HepG2 (cell line): ENCODE measurements around the gene TRERF1. TPM values are rescaled to one million over a fixed set of nuclear protein-coding genes. Genes with fewer than 3 reads are reported as not detected.

ENCODE experiments used
- ATAC-seq: fragments of 200-7000 bp; cut with Tn5 transposase; 3 replicates; pipeline ENCODE4 v1.9.1; 2020; ENCODE audit warnings: mild to moderate bottlenecking, moderate library complexity
- BruUV-seq: library from RNA; stranded (reverse); fragments of 400-500 nt; replicated peaks from 2 replicates; lab custom pipeline; 2021; lab: Mats Ljungman, UMichigan
- CTCF ChIA-PET: fragments of 300-600 bp; formaldehyde crosslinking; extraction: SDS; loops from one replicate; lab custom pipeline; 2021; ENCODE audit warnings: low total read pairs, inconsistent platforms, low intra/inter-chr PET ratio; lab: Yijun Ruan, JAX
- POLR2A ChIA-PET: fragments of 350-600 bp; sonication (Branson Sonifier 250); formaldehyde crosslinking; loops from one replicate; lab custom pipeline; 2020; ENCODE audit warnings: antibody characterized with exemption, inconsistent platforms; lab: Yijun Ruan, JAX
- DNase-seq: peaks from one replicate; pipeline ENCODE4 v3.0.0-alpha.2; 2015; ENCODE audit warnings: low spot score
- FAIRE-seq: peaks from 3 replicates; lab custom pipeline; 2011; peaks lifted over from hg19 to GRCh38; lab: Jason Lieb, UNC
- H2AFZ ChIP-seq: one replicate; pipeline ENCODE4 v1.6.1; 2011; ENCODE audit warnings: low read length, inconsistent platforms
- H3K27ac ChIP-seq: fragments of 300-600 bp; 3 replicates; pipeline ENCODE4 v1.8.0; 2011; ENCODE audit warnings: mixed run types, mild to moderate bottlenecking, mixed read lengths, low read length, inconsistent platforms; ENCODE audit not compliant: insufficient read depth; ENCODE audit errors: extremely low read length
- H3K27me3 ChIP-seq, 2 experiments: fragments of 200-600 bp in 1 of 2; 2 replicates in 1 of 2; 3 replicates in 1 of 2; pipeline versions ENCODE4 v1.6.0 to v1.8.0; 2011; ENCODE audit warnings: low read length in 2 of 2, mild to moderate bottlenecking in 2 of 2, moderate library complexity in 2 of 2, inconsistent platforms in 1 of 2; ENCODE audit not compliant: insufficient read depth in 2 of 2, control insufficient read depth in 1 of 2
- H3K36me3 ChIP-seq, 2 experiments: fragments of 200-600 bp in 1 of 2; replicated peaks in 1 of 2; 2 replicates in 1 of 2; 3 replicates in 1 of 2; pipeline versions ENCODE4 v1.5.1 to v1.8.0; 2011; ENCODE audit warnings: low read length in 2 of 2, inconsistent platforms in 1 of 2; ENCODE audit not compliant: insufficient read depth in 2 of 2, control insufficient read depth in 1 of 2
- H3K4me1 ChIP-seq: 2 replicates; pipeline ENCODE4 v1.5.1; 2012; ENCODE audit warnings: low read length, inconsistent platforms; ENCODE audit not compliant: insufficient read depth
- H3K4me2 ChIP-seq: 2 replicates; pipeline ENCODE4 v1.6.0; 2011; ENCODE audit warnings: low read depth, low read length, inconsistent platforms
- H3K4me3 ChIP-seq, 3 experiments: fragments of 200-600 bp in 1 of 3; sonication (generic), shearing (Covaris generic) in 1 of 3; replicated peaks in 1 of 3; 2 replicates each; pipeline ENCODE4 v1.5.1; 2011 to 2016; ENCODE audit warnings: low read length in 3 of 3, inconsistent platforms in 2 of 3, low read depth in 2 of 3, mild to moderate bottlenecking in 2 of 3, control low read depth in 1 of 3, mixed read lengths in 1 of 3; ENCODE audit not compliant: insufficient read depth in 1 of 3
- H3K79me2 ChIP-seq: one replicate; pipeline ENCODE4 v1.6.1; 2011; ENCODE audit warnings: low read length, inconsistent platforms; ENCODE audit not compliant: insufficient read depth
- H3K9ac ChIP-seq: 2 replicates; pipeline ENCODE4 v1.6.0; 2011; ENCODE audit warnings: mild to moderate bottlenecking, low read depth, low read length, inconsistent platforms; ENCODE audit not compliant: insufficient read depth
- H3K9me3 ChIP-seq: 2 replicates; pipeline ENCODE4 v1.5.1; 2012; ENCODE audit warnings: mild to moderate bottlenecking, low read length
- H4K20me1 ChIP-seq: 2 replicates; pipeline ENCODE4 v1.6.0; 2011; ENCODE audit warnings: inconsistent platforms, mild to moderate bottlenecking, low read length, moderate library complexity; ENCODE audit not compliant: insufficient read depth
- CSRNP2 ChIP-seq: sonication (generic); formaldehyde crosslinking; conservative IDR thresholded peaks from 2 replicates; pipeline ENCODE4 v1.8.0; 2022; ENCODE audit warnings: low read depth, missing genetic modification reagents
- HMGA1 ChIP-seq: sonication (generic); formaldehyde crosslinking; conservative IDR thresholded peaks from 2 replicates; pipeline ENCODE4 v1.4.0; 2020; ENCODE audit warnings: missing genetic modification reagents
- HNF4A ChIP-seq: sonication (generic); formaldehyde crosslinking; IDR thresholded peaks from 2 replicates; pipeline ENCODE4 v1.4.0; 2020; ENCODE audit warnings: missing genetic modification reagents
- HOMEZ ChIP-seq: IDR thresholded peaks from 2 replicates; pipeline ENCODE4 v1.6.1; 2016; ENCODE audit warnings: low read depth
- HOXA9 ChIP-seq: sonication (generic); formaldehyde crosslinking; IDR thresholded peaks from 2 replicates; pipeline ENCODE4 v1.8.1; 2022; ENCODE audit warnings: missing genetic modification reagents, mild to moderate bottlenecking, moderate library complexity, borderline replicate concordance
- MED13 ChIP-seq: sonication (generic); formaldehyde crosslinking; IDR thresholded peaks from 2 replicates; pipeline ENCODE4 v1.5.0; 2020; ENCODE audit warnings: missing genetic modification reagents
- NR2F2 ChIP-seq: IDR thresholded peaks from 2 replicates; pipeline ENCODE4 v1.6.1; 2012; ENCODE audit warnings: low read depth, inconsistent platforms, borderline replicate concordance
- RNF219 ChIP-seq: sonication (generic); formaldehyde crosslinking; IDR thresholded peaks from 2 replicates; pipeline ENCODE4 v1.5.0; 2020; ENCODE audit warnings: mild to moderate bottlenecking, missing genetic modification reagents
- SAP130 ChIP-seq: IDR thresholded peaks from 2 replicates; pipeline ENCODE4 v1.6.1; 2016; ENCODE audit warnings: low read depth
- ZBTB14 ChIP-seq: sonication (generic); formaldehyde crosslinking; IDR thresholded peaks from 2 replicates; pipeline ENCODE4 v1.4.0; 2020; ENCODE audit warnings: missing genetic modification reagents
- ZMYM3 ChIP-seq: sonication (generic); formaldehyde crosslinking; IDR thresholded peaks from 2 replicates; pipeline ENCODE4 v1.5.1; 2020; ENCODE audit warnings: mild to moderate bottlenecking, missing genetic modification reagents
- ZNF225 ChIP-seq: sonication (generic); formaldehyde crosslinking; IDR thresholded peaks from 2 replicates; pipeline ENCODE4 v1.4.0; 2020; ENCODE audit warnings: mild to moderate bottlenecking, missing genetic modification reagents
- ZNF251 ChIP-seq: sonication (generic); formaldehyde crosslinking; IDR thresholded peaks from 2 replicates; pipeline ENCODE4 v1.9.0; 2021; ENCODE audit warnings: mild to moderate bottlenecking, missing genetic modification reagents
- ZNF329 ChIP-seq: sonication (generic); formaldehyde crosslinking; IDR thresholded peaks from 2 replicates; pipeline ENCODE4 v1.9.0; 2021; ENCODE audit warnings: low read depth, mild to moderate bottlenecking, missing genetic modification reagents
- ZNF350 ChIP-seq: sonication (generic); formaldehyde crosslinking; IDR thresholded peaks from 2 replicates; pipeline ENCODE4 v1.4.0; 2020; ENCODE audit warnings: mild to moderate bottlenecking, low read depth, missing genetic modification reagents, borderline replicate concordance
- WGBS: methylation state at CpG from one replicate; pipeline ENCODE4 v1.1.6; 2017; ENCODE audit warnings: low lambda C conversion rate; 5-methylcytosine and 5-hydroxymethylcytosine counted together
- in situ Hi-C: cut with HindIII; loops from 2 replicates; pipeline ENCODE4 v1.10.0; 2017; ENCODE audit warnings: low pct_unique_long_range_greater_than_20kb; ENCODE audit not compliant: extremely low pct_ligation_motif_present
- intact Hi-C: fragments of 100-400 bp; cut with micrococcal nuclease; formaldehyde crosslinking; loops from one replicate; pipeline ENCODE4 v1.10.0; 2022; ENCODE audit not compliant: unreplicated experiment
- polyA plus RNA-seq, 8 experiments: library from polyadenylated mRNA; depleted of rRNA in 3 of 8; stranded (reverse) in 7 of 8; unstranded in 1 of 8; fragments of >200 nt; fragmentation: Illumina TruSeq in 4 of 8; extraction: Trizol in 4 of 8; gene quantifications; 2 replicates each; pipeline versions ENCODE4 v1.2.1 to v1.2.3, GENCODE V29; 2011 to 2016; ENCODE audit warnings: low read depth in 4 of 8, missing spikeins in 1 of 8, mixed read lengths in 1 of 8; ENCODE audit not compliant: insufficient read depth in 1 of 8
- total RNA-seq, 5 experiments: library from RNA; depleted of rRNA; stranded (reverse); fragments of >200 nt; fragmentation: Illumina TruSeq; extraction: Trizol; gene quantifications; 2 replicates each; pipeline ENCODE4 v1.2.3, GENCODE V29; 2016; ENCODE audit warnings: low read depth in 1 of 5

TRERF1 gene
- total and polyA plus RNA-seq, 2 of the 13 experiments (the other 11 are each of a cell fraction or from before 2014, with no cell fraction given): 0.02 TPM; not detected in 1

- TF ChIP-seq NR2F2 (no peak), ZBTB14 (CRISPR knock-in tag) (no peak), ZNF251 (CRISPR knock-in tag) (no peak), HOMEZ (CRISPR knock-in tag) (no peak), SAP130 (CRISPR knock-in tag) (no peak), MED13 (no peak), RNF219 (CRISPR knock-in tag) (no peak), ZNF329 (no peak)
- TF ChIP-seq, all 625 proteins: peak for 0
Observed at GRCh38 chr6:42251500-42251899, 200.2 kb downstream of the TRERF1 start (continued).

- Histone ChIP-seq H2AFZ (no peak overlapping the region), H3K4me2 (no peak overlapping the region), H3K27me3 (peaks cover 0 to 17% of the 10 kb centered on the region in 2 experiments; a peak in 1 of 5 replicates), H3K4me1 (peaks cover 11% of the 10 kb centered on the region), H4K20me1 (no peaks in the 10 kb centered on the region), H3K9me3 (no peaks in the 10 kb centered on the region), H3K36me3 (no peaks in the 10 kb centered on the region), H3K4me3 (no peak overlapping the region), H3K27ac (no peak overlapping the region), H3K9ac (no peak overlapping the region), H3K79me2 (no peaks in the 10 kb centered on the region)
- ATAC-seq (no peak), DNase-seq (no peak), FAIRE-seq (no peak)
- in situ Hi-C loops: no loop called here
- POLR2A ChIA-PET: no interaction called here
- intact Hi-C loops: no loop called here
- CTCF ChIA-PET: no interaction called here
- no TSS peak for BruUV-seq
- WGBS: 56% methylated on average over 10 of the region's 10 CpGs
- TF ChIP-seq ZMYM3 (CRISPR knock-in tag) (no peak), HOXA9 (CRISPR knock-in tag) (no peak), CSRNP2 (no peak), ZNF225 (CRISPR knock-in tag) (no peak), ZNF350 (no peak), HMGA1 (CRISPR knock-in tag) (no peak), HNF4A (CRISPR knock-in tag) (no peak)
Observed at GRCh38 chr6:42250274-42250931, 201.3 kb downstream of the TRERF1 start.
